GM12875 (cell line): Measurements from ENCODE around the gene LTO1.

Source experiments
- H3K4me3 ChIP-seq: one replicate; pipeline ENCODE4 v1.5.1; 2011; ENCODE audit warnings: low read depth, low read length, control low read depth
- TF ChIP-seq, protein P1 (sequence below): IDR thresholded peaks from 2 replicates; pipeline ENCODE4 v1.5.1; 2011; ENCODE audit warnings: low read depth, mild to moderate bottlenecking, control low read depth, inconsistent platforms, low read length, moderate library complexity, borderline replicate concordance; ENCODE audit not compliant: insufficient read depth

LTO1 gene

DNA sequence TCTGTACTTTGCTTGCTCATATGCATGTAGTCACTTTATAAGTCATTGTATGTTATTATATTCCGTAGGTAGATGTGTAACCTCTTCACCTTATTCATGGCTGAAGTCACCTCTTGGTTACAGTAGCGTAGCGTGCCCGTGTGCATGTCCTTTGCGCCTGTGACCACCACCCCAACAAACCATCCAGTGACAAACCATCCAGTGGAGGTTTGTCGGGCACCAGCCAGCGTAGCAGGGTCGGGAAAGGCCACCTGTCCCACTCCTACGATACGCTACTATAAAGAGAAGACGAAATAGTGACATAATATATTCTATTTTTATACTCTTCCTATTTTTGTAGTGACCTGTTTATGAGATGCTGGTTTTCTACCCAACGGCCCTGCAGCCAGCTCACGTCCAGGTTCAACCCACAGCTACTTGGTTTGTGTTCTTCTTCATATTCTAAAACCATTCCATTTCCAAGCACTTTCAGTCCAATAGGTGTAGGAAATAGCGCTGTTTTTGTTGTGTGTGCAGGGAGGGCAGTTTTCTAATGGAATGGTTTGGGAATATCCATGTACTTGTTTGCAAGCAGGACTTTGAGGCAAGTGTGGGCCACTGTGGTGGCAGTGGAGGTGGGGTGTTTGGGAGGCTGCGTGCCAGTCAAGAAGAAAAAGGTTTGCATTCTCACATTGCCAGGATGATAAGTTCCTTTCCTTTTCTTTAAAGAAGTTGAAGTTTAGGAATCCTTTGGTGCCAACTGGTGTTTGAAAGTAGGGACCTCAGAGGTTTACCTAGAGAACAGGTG, 23.1 kb downstream of the LTO1 start:
- H3K4me3 ChIP-seq: no peak overlapping the region
- TF ChIP-seq, protein P1, sequence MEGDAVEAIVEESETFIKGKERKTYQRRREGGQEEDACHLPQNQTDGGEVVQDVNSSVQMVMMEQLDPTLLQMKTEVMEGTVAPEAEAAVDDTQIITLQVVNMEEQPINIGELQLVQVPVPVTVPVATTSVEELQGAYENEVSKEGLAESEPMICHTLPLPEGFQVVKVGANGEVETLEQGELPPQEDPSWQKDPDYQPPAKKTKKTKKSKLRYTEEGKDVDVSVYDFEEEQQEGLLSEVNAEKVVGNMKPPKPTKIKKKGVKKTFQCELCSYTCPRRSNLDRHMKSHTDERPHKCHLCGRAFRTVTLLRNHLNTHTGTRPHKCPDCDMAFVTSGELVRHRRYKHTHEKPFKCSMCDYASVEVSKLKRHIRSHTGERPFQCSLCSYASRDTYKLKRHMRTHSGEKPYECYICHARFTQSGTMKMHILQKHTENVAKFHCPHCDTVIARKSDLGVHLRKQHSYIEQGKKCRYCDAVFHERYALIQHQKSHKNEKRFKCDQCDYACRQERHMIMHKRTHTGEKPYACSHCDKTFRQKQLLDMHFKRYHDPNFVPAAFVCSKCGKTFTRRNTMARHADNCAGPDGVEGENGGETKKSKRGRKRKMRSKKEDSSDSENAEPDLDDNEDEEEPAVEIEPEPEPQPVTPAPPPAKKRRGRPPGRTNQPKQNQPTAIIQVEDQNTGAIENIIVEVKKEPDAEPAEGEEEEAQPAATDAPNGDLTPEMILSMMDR: no peak

DNA sequence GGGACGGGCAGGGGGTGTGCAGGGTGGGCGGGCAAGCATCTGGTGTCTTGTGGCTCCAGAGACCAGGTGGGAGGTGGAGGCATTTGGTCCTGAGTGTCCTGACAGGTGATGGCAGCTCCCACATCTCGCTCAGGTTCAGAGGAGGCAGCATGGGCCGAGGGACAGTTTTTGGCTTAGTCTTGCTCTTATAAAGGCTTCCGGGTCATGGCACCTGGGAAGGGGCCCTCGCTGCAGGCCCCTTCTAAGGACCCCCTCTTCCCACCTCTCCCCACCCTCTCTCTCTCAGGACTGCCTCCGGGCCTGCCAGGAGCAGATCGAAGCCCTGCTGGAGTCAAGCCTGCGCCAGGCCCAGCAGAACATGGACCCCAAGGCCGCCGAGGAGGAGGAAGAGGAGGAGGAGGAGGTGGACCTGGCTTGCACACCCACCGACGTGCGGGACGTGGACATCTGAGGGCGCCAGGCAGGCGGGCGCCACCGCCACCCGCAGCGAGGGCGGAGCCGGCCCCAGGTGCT, 24.3 kb downstream of the LTO1 start:
- TF ChIP-seq, protein P1: no peak
- H3K4me3 ChIP-seq: no peak overlapping the region

DNA sequence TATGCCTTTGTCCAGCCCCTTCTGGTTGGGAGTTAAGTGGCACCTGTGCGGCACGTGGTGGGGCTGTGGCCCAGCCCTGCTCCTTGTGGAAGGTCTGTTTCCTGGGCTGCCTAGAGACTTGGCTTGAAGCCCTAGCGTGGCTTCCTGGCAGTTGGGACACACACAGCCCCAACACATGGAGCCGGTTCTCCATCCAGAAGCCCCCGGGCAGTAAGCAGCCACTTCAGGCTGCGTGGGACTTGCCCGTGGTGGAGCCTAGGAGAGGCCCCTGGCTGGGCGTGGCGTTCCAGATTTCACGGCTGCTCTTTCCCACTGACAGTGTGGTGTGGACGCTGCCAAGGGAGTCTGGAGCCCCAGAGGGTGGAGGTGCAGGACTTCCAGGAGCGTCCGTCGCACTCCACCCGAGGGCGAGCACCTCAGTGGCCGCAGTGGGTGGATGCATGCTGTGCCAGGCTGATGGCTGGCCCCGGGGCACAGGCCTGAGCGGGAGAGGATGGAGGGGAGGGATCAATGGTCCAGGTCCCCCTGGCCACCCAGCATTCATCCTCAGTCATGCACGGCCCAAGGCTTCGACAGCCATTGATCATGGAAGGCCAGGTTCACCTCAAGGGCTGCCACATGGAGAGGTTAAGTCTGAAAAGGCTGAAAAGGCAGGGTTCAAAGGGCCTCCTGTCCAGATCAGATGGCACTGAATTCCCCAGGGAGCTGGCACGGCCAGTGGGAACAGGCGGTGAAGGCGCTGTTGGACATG, 24.9 kb downstream of the LTO1 start:
- TF ChIP-seq, protein P1: no peak
- no peak overlapping the region for H3K4me3 ChIP-seq

DNA sequence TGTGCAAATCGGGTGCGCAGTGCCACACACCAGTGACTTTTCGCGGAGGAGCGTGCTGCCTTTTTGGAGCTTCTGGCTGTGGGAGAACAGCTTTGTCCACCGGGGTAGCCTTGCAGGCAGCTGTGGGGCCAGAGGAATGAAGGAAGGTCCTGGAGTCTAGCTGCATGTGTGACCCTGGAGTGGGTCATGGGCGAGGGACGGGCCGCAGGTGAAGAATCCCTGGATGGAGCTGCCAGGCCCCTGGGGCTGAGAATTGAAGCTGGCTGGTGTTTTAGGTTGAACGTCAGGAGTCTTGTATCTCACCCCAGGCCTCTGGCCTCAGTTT, 25.6 kb downstream of the LTO1 start:
- H3K4me3 ChIP-seq: no peak overlapping the region
- TF ChIP-seq, protein P1: no peak

DNA sequence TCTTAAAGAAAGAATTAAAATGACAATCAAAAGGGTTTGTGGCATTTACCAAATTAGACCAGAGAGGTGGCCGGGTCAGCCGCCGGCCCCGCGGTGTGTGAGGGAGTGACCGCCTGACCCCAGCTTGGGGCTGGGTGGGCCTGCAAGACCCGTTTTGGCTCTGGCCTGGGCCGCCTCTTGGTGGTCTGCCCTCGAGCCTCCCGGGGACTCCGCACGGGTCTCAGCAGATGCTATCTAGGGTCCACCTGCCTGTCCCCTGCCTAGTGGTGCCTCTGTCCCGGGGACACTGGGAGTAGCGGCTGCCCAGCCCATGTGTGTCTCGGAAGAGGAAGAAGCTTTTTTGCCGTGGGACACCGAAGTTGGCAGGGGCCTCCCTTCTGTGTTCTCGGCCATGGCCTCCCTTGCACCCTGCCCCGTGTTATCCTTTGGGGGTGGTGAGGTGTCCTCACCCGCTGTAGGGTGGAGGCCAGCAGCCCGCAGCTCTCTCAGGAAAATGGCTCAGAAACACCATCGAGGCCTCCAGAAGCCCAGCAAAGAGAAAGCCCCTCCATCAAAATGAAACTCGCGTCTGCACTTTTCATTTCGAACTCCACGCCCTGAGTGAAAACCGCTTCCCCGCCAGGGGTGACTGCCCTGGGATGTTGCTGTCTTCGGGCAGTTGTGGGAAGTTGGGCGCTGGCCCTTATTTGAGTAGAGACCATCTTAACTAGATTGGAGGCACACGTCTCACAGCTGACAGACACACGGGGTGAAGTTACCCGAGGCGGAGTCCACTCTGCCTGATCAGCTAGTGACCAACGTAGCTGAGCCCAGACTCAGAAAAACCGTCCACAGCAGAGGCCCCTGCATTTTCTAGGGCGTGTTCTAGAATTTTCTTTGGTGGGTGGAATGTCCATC, 26.2 kb downstream of the LTO1 start:
- TF ChIP-seq, protein P1: no peak
- no peak overlapping the region for H3K4me3 ChIP-seq

DNA sequence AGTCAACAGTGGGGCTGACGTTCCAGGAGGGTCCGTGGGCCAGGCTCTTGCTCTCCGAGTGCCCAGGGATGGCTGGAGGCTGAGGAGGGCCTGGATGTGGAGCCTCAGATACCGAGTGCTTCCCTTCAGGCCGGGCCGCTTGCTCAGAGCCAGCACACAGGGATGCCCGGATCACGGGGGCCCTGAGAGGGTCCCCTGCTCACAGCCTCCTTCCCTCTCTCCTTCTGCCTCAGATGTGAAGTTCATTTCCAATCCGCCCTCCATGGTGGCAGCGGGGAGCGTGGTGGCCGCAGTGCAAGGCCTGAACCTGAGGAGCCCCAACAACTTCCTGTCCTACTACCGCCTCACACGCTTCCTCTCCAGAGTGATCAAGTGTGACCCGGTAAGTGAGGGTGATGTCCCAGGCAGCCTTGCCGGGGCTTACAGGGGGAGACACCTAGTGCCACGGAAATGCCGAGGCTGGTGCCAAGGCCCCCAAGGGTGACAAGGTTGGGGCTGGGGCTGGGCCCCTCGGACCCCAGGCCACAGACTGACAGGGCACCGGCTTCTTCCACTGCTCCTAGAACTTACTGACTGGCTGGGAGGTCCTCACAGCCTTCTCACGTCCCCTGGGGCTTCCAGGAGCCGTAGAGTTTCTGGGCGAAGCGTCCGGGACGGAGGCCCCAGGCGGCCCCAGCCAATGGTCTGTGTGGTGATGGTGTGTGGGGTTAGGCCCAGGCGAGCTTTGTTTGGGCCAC, 27.2 kb downstream of the LTO1 start:
- H3K4me3 ChIP-seq: no peak overlapping the region
- TF ChIP-seq, protein P1: no peak
